ENCODE results near the gene ATG7. TPM values are rescaled to one million over a fixed set of nuclear protein-coding genes. Genes with fewer than 3 reads are reported as not detected.
A peak's percentile ranks its signal among the peaks of the same experiment; 100 is the strongest.

Gene ATG7
- polyA plus RNA-seq, 1 donor (not counting 4 experiments of a cell fraction or from before 2014, with no cell fraction given): 27.9 TPM

- Histone ChIP-seq H3K4me1 (ENCODE audit: control insufficient read depth, extremely low read depth, insufficient read depth, low read length) (peaks cover 22% of the 10 kb centered on the region), H3K9me3 (ENCODE audit: control insufficient read depth, low read depth, low read length) (no peaks in the 10 kb centered on the region), H3K4me3 (ENCODE audit: control insufficient read depth in 2 of 3, extremely low read depth in 1 of 3, insufficient read depth in 2 of 3, low read depth in 1 of 3, low read length in 3 of 3) (peak overlapping the region in 2 of 3 experiments; percentile 21 to 34), H3K9ac (ENCODE audit: control insufficient read depth, extremely low read depth, insufficient read depth, low read length) (no peak overlapping the region), H3K36me3 (ENCODE audit: control insufficient read depth in 2 of 2, extremely low read depth in 1 of 2, insufficient read depth in 2 of 2, low read length in 2 of 2) (no peaks in the 10 kb centered on the region), H4K20me1 (ENCODE audit: control insufficient read depth, extremely low read depth, insufficient read depth, low read length) (no peaks in the 10 kb centered on the region), H3K27ac (ENCODE audit: control insufficient read depth, insufficient read depth, low read length) (peak overlapping the region; percentile 47), H3K79me2 (ENCODE audit: control insufficient read depth, insufficient read depth, low read length) (no peaks in the 10 kb centered on the region), H3K9me1 (ENCODE audit: control insufficient read depth, extremely low read depth, insufficient read depth, low read length) (no peaks in the 10 kb centered on the region), H3K27me3 (ENCODE audit: control insufficient read depth, extremely low read depth, insufficient read depth, low read length) (no peaks in the 10 kb centered on the region), H2AFZ (ENCODE audit: control insufficient read depth, low read length) (peak overlapping the region; percentile 43), H3K4me2 (ENCODE audit: control insufficient read depth, extremely low read depth, insufficient read depth, low read depth, low read length) (peak overlapping the region; percentile 82)
- dilution Hi-C loops (cut with MboI; ENCODE audit: extremely low pct_ligation_motif_present, low sequenced_read_pairs): no loop called here
- FAIRE-seq: peak; percentile 84
- TF ChIP-seq EZH2 (IDR thresholded peaks at IDR 0.05; ENCODE audit: low read length): no peak
- TF ChIP-seq, protein P1, sequence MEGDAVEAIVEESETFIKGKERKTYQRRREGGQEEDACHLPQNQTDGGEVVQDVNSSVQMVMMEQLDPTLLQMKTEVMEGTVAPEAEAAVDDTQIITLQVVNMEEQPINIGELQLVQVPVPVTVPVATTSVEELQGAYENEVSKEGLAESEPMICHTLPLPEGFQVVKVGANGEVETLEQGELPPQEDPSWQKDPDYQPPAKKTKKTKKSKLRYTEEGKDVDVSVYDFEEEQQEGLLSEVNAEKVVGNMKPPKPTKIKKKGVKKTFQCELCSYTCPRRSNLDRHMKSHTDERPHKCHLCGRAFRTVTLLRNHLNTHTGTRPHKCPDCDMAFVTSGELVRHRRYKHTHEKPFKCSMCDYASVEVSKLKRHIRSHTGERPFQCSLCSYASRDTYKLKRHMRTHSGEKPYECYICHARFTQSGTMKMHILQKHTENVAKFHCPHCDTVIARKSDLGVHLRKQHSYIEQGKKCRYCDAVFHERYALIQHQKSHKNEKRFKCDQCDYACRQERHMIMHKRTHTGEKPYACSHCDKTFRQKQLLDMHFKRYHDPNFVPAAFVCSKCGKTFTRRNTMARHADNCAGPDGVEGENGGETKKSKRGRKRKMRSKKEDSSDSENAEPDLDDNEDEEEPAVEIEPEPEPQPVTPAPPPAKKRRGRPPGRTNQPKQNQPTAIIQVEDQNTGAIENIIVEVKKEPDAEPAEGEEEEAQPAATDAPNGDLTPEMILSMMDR (optimal IDR thresholded peaks at IDR 0.05 in 1 of 3, IDR thresholded peaks at IDR 0.05 in 1 of 3, conservative IDR thresholded peaks at IDR 0.05 in 1 of 3; ENCODE audit: extremely low read depth in 1 of 3, insufficient read depth in 2 of 3, low read length in 3 of 3): no peak
- peak; percentile 5 for DNase-seq (ENCODE audit: low read depth, low spot score)
Measured at GRCh38 chr3:11392014-11392859, 120.0 kb downstream of the ATG7 start.

DNA sequence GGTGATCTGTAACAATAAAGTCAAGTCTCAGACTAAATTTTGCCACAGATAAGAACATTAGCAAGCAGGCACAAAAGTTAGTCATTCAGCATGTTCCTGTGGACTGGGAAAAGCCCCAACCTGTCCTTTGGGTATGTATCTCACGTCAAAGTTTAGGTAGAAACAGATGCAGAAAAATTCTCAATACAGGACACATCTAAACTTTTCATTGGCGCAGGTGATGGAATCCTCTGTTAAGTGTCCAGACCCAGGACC, 120.6 kb downstream of the ATG7 start:
- Histone ChIP-seq H3K9ac (ENCODE audit: control insufficient read depth, extremely low read depth, insufficient read depth, low read length) (no peak overlapping the region), H3K4me2 (ENCODE audit: control insufficient read depth, extremely low read depth, insufficient read depth, low read depth, low read length) (peak overlapping the region; percentile 82)

More for the DNA sequence above, 120.6 kb downstream of the ATG7 start:
- H3K27ac ChIP-seq (ENCODE audit: control insufficient read depth, insufficient read depth, low read length): peak overlapping the region; percentile 47
- no peaks in the 10 kb centered on the region for H3K9me3 ChIP-seq (ENCODE audit: control insufficient read depth, low read depth, low read length)
- no peaks in the 10 kb centered on the region for H4K20me1 ChIP-seq (ENCODE audit: control insufficient read depth, extremely low read depth, insufficient read depth, low read length)
- peaks cover 22% of the 10 kb centered on the region for H3K4me1 ChIP-seq (ENCODE audit: control insufficient read depth, extremely low read depth, insufficient read depth, low read length)
- no peaks in the 10 kb centered on the region for H3K27me3 ChIP-seq (ENCODE audit: control insufficient read depth, extremely low read depth, insufficient read depth, low read length)
- H3K9me1 ChIP-seq (ENCODE audit: control insufficient read depth, extremely low read depth, insufficient read depth, low read length): no peaks in the 10 kb centered on the region
- H3K79me2 ChIP-seq (ENCODE audit: control insufficient read depth, insufficient read depth, low read length): no peaks in the 10 kb centered on the region
- no peaks in the 10 kb centered on the region for H3K36me3 ChIP-seq (ENCODE audit: control insufficient read depth in 2 of 2, extremely low read depth in 1 of 2, insufficient read depth in 2 of 2, low read length in 2 of 2)
- TF ChIP-seq, protein P1 (optimal IDR thresholded peaks at IDR 0.05 in 1 of 3, IDR thresholded peaks at IDR 0.05 in 1 of 3, conservative IDR thresholded peaks at IDR 0.05 in 1 of 3; ENCODE audit: extremely low read depth in 1 of 3, insufficient read depth in 2 of 3, low read length in 3 of 3): no peak
- TF ChIP-seq EZH2 (IDR thresholded peaks at IDR 0.05; ENCODE audit: low read length): no peak
- peak overlapping the region; percentile 43 for H2AFZ ChIP-seq (ENCODE audit: control insufficient read depth, low read length)
- FAIRE-seq (no peak), DNase-seq (ENCODE audit: low read depth, low spot score) (peak; percentile 25)
- peak overlapping the region in 2 of 3 experiments; percentile 21 to 34 for H3K4me3 ChIP-seq (ENCODE audit: control insufficient read depth in 2 of 3, extremely low read depth in 1 of 3, insufficient read depth in 2 of 3, low read depth in 1 of 3, low read length in 3 of 3)
- dilution Hi-C loops (cut with MboI; ENCODE audit: extremely low pct_ligation_motif_present, low sequenced_read_pairs): no loop called here

Data from keratinocyte (primary cell).